Activated T-cell treated with anti-CD3 and anti-CD28 coated beads for 1 hour (primary cell): ENCODE data around the gene GRK4.
"Not testable (repeated sequence)": the region's sequence is repeated elsewhere in the genome, so short reads cannot be mapped to it uniquely, and the experiment has no call there.

Experiments
- DNase-seq: peaks from one replicate; pipeline ENCODE4 v3.0.0-alpha.2; 2020; ENCODE audit warnings: low read depth

GRK4 gene

DNA sequence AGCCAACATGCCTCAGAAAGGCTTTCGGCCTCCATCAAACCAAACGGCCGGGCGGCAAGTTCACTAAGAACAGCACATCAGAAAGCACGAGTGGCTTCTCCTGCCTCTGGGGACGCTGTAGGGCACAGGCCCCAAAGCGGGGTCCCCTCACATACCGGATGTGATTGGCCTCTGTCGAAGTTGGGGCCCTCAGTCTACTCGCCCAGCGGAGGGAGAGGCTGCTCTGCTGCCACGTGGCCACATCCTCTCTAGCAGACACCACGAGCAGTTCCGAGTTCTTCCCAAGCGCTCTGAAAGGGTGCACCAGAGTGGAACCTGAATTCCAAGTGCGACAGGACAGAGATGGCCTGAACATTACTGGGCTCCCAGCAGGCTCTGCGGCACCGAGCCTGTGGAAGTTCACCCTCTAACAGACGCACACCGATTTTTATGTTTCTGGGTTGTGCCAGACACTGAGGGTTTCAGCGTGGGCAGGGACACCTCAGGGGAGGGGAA, 21.3 kb upstream of the GRK4 start:
- no peak for DNase-seq

DNA sequence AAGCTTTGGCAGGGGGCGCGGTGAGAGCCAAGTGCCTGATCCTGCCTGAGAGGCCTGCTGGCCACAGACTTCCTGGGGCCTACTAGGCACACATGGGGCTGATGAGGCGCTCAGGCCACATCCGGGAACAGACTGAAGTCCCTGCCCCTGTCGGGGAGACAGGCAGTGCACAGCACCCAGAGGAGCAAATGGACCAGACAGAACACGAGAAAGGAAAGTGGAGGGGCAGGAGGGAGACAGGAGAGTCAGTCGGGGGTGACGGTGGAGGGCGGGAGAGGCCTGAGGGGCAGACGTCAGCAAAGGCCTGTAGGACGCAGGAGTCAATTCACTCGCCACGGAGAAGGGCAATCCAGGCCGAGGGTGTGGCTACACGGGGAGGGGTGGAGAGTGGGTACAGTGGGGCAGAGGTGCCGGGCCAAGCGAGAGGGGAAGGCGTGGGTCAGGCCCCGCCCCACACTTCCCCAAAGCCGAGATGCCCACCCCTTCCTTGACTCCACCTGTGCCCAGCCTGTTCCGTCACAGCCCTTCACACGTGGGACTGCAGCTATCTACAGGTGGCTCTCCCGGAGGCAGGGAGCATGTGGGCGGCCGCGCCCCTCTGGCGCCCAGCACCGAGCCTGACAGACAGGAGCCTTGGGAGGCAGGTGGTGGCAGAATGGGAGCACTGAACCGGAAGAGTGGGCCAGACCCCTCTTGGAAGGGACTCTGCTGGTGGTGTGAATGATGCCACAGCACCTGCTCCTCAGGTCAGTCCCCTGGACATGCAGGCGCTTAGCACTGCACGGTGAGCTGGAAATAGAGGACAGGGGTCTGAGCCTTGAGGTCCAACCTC, 20.6 kb upstream of the GRK4 start:
- no peak for DNase-seq

DNA sequence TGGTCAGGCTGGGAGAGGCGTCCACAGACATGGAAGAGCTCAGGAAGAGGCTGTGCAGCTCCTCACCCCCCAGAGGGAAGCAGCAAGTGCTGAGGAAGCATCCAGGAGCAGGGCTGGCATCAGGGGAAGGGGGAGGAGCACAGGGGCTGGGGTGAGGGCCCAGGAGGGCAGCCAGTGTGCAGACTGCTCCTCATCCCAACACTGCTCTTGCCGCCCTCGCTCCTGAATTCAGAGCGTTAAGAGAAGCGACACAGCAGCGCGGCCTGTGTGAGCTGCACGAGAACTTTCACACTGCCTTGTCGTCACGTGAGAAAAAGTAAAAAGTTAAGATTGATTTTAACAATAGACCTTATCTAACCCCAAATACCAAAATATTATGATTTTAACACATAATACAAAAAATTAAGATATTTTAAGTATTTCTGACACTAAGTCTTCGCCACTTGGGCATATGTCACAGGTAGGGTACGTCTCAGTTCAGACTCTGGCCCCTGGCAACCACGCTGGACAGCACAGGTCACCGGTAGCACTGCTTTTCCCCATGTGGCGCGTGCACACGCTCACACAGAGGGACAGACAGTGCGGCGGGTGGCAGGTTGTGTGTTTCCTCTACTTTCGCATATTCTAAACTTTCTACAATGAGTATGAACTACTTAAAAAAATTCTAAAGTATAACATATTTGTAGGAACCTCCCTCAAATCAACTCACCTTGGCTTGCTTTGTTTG, 19.8 kb upstream of the GRK4 start:
- DNase-seq = no peak

GRCh38 chr4:2944091-2944482, 19.3 kb upstream of the GRK4 start:
- DNase-seq = no peak

DNA sequence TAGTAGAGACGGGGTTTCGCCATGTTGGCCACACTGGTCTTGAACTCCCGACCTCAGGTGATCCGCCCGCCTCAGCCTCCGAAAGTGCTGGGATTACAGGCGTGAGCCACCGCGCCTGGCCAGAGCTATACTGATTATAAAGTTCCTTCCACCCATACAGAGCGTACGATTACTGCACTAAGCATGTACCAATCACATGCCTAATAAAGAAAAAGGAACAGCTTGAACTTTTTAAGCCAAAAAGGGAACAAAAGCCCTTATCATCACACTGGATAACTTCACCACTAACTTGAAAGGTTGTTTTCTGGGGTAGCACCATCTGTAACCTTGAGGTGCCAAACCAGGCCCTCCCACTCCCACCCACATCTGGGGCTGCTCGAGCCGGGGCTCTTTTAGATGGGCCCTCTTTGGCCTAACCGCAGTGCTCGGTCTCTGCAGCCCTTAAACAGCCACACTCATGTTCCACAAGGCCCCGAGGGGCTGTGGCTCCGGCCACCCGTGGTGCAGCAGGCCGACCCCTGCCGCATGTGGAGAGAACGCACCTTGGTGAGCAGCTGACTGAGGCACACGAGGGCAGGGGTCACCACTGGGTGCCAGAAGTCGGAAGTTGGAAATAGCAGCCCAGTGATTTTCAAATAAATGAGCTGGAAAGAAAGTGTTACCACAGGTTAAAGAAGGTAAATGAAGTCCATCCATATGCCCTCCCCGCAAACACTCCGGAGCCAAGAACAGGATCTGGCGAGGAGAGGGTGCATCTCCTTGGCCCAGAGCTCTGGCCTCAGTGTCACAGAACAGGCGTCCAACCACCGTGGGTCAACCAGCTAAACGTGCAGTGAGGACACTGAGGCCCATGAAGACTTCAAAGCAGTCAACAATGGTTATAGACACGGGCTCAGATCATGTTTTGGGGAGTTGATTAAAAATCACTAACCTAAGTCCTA, 18.5 kb upstream of the GRK4 start:
- DNase-seq = no peak

- not testable (repeated sequence) for DNase-seq
These were observed 17.5 kb upstream of the GRK4 start for GRCh38 chr4:2945619-2946604.

DNA sequence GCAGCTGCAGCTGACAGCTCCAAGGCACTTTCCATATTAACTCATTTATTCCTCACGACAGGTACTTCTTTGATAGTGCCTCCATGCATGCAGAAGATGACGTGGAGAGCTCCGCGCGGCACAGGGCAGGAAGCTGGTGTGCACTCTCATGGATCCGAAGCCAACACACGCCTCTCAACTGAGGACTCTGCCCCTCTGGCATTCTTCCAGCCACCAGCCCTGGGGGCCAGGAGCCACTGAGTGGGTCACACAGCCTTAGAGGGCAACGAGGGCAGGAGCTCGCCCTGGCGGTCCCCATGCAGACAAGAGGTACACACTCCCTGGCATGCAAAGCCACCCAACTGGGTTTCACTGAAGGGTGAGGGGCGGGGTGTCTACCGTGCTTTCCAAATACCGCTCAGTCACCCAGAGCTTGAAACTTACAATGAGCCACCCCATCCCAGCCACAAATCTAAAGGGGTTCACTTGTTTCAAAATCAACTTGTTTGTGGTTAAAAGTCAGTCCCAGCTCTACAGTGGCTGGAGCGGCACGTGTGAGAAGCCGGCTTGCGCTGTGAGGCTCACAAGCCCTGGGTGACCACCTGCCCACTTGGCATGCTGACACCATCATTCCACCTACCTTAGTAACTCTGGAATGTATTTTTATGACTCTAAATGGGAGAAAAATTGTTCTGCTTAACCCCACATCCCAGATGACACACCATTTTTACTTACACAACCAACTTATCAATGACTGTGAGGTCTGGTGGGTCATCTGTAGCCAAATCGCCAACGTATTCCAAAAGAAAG, 16.4 kb upstream of the GRK4 start:
- no peak for DNase-seq

- DNase-seq = no peak
These were observed 15.4 kb upstream of the GRK4 start for GRCh38 chr4:2947926-2948325.

GRCh38 chr4:2948895-2949781, 14.2 kb upstream of the GRK4 start:
- no peak for DNase-seq

- DNase-seq = no peak
These were observed 13.6 kb upstream of the GRK4 start for GRCh38 chr4:2949782-2950125.

GRCh38 chr4:2950221-2950989, 13.0 kb upstream of the GRK4 start:
- no peak for DNase-seq

- no peak for DNase-seq
These were observed 9.9 kb upstream of the GRK4 start for GRCh38 chr4:2953496-2953895.

DNA sequence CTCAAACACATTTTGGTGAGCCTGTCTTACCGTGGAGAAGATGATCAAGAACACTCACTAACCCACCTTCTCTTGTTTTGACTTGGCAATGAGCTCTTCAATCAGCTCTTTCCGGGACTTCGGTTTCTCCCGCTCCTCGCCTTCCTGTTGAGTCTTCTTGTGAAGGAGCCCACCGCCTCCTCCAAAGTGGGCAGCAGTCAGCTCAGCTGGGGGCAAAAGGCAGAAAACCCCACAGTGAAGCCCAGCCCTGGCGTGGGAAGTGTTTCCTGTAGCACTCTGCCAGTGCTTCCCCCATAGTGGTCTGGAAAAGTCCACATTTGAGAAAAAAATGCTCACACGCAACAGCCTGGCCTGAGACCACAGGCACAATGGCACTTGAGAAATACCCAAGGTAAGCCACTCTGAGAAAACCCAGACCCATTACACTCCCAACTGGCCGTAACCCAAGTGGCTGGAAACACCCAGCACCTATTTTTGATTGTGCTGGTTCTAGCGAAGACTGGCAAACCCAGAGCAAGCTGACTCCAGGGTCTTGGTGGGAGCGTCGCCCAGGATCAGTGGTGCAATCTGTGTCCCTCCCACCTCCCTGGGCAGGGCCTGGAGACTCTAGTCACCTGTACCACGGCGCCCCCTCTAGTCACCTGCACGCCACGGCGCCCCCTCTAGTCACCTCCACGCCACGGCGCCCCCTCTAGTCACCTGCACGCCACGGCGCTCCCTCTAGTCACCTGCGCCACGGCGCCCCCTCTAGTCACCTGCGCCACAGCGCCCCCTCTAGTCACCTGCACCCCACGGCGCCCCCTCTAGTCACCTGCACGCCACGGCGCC, 8.8 kb upstream of the GRK4 start:
- DNase-seq = no peak

GRCh38 chr4:2955186-2956044, 8.0 kb upstream of the GRK4 start:
- DNase-seq = not testable (repeated sequence)

DNA sequence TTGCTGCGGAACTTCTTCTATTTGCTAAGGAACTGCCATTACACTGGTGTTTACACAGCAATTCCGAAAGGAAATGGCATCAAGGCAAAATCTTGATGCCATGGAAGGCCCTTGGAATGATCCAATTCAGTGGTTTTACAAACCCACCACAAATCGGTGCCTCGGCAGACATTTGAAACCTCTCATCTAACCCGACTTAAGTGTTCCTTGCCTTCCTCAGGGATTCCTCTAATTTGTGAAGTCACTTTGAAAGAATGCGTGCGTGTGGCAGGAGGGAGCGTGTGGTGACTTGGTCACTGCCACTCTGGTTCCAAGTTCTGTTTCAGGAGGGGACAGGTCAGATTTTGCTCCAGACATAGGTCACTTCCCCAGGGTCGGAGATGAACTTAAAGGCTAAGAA, 4.9 kb upstream of the GRK4 start:
- no peak for DNase-seq

DNA sequence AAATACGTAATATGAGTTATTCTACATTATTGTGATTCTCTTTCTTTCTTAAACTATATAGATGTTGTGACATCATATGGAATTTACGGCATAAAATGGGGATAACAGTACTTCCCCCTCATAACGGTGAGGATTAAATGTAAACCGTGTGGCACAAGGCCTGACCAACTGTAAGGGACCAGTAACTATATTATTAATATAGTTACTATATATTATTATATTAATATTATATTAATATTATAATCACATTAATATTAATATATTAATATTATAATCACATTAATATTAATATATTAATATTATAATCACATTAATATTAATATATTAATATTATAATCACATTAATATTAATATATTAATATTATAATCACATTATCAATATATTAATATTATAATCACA, 2.9 kb upstream of the GRK4 start:
- DNase-seq = not testable (repeated sequence)

- no peak for DNase-seq
These were observed 2.0 kb upstream of the GRK4 start for GRCh38 chr4:2961421-2961810.
